ENCODE data around the gene CMPK1.
"Not testable (repeated sequence)": the region's sequence is repeated elsewhere in the genome, so short reads cannot be mapped to it uniquely, and the experiment has no call there.

The CMPK1 gene, protein sequence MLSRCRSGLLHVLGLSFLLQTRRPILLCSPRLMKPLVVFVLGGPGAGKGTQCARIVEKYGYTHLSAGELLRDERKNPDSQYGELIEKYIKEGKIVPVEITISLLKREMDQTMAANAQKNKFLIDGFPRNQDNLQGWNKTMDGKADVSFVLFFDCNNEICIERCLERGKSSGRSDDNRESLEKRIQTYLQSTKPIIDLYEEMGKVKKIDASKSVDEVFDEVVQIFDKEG

DNA sequence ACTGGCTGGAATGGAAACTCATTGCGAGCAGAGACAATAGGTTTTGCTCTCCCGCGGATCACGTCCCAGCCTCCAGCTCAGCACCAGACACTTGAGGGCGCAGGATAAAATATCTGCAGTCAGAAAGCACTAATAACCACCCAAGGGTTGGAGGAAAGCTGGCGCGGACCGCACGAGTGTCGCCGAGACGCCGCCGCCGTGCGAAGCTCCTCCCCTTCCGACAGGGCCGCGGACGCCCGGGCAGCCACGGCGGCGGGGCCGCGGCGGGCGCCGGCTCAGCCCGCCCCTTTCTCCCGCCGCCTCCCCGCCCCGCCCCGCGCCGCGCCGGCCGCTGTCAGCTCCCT lies at the start of gene CMPK1:
CMPK1 (plus strand) TSS at position 213 of the 344 bp plus-strand sequence. CDS start 156 bp downstream, outside the sequence.
- peak; percentile 74 for DNase-seq (ENCODE audit: low read depth)

DNA sequence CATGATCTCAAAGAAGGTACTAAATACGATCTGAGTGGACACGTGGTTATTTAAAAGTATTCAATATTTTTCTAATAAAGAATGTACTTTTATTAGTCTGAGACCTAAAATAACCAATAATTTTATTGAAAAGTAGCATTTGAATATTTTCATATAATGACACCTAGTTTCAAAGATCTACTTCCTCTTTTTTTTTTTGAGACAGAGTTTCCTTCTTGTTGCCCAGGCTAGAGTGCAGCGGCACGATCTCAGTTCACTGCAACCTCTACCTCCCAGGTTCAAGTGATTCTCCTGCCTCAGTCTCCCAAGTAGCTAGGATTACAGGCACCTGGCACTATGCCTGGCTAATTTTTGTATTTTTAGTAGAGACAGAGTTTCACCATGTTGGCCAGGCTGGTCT lies 45.5 kb upstream of the CMPK1 start:
- not testable (repeated sequence) for DNase-seq (ENCODE audit: low read depth)

DNA sequence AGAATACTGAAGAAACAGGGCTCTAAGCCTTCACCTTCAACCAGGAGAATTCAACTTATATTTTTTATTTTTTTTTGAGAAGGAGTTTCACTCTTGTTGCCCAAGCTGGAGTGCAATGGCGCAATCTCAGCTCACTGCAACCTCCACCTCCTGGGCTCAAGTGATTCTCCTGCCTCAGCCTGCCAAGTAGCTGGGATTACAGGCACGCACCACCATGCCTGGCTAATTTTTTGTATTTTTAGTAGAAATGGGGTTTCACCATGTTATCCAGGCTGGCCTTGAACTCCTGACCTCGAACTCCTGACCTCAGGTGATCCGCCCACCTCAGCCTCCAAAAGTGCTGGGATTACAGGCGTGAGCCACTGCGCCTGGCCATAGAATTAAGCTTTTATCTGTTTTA lies 38.7 kb upstream of the CMPK1 start:
- not testable (repeated sequence) for DNase-seq (ENCODE audit: low read depth)

DNA sequence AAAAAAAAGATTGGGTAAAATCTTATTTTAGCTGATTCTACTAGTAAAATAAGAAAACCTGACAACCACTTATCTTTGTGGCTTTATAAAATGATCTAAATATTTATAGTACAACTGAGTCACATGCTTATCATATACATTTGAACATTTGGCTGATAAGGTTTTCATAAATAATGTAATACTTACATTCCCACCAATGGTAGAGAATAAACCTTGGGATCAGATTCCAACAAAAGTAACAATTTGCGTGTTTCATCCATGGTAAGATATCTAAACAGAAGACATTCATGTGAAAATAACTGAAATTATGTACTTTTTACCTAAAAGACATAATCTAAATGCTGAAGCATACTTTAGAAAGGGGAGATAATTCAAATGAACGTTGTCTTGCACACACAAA lies 38.0 kb upstream of the CMPK1 start:
- no peak for DNase-seq (ENCODE audit: low read depth)

DNA sequence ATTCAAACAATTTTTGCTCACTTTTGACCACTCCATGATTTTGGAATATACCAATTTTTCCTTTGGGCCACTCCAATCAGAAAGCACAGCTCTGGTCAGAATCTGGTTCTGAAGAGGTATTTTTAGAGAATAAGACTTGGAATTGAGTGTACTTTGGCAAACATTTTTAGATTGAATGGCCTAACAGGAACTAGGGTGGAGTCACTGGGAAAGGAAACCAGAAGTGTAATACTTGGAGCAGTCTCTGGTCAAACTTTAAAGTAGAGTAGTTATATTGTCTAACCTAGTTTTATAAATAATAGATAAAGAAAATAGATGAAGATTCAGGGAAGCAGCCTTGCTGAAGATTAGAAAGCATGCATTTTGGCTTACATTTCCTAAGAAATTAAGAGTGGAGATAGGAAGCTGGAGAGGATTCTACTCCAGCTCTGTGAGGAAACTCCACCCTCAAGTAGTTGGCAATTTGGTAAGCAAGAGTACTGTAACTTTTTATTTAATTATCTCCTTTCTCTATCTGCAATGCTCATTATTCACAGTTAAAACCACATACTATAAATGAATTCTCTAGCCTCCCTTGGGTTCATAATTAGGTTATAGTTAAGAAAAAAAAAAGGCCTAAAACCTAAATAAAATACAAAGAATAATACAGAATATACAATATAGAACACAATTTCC lies 35.4 kb upstream of the CMPK1 start:
- no peak for DNase-seq (ENCODE audit: low read depth)

DNA sequence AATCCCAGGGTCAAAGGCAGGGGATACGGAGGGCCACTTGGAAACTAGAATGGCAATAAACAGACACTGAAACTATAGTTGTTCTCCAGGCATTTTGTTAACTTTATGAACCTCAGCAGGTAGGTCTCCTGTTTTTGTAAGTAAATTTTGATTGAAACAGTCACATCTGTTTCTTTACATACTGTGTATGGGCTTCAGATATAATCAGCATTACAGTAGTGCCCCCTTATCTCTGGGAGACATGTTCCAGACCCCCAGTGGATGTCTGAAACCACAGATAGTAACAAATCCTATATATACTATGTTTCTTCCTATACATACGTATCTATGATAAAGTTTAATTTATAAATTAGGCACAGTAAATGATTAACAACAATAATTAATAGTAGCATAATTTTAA lies 31.1 kb upstream of the CMPK1 start:
- DNase-seq (ENCODE audit: low read depth) = no peak

DNA sequence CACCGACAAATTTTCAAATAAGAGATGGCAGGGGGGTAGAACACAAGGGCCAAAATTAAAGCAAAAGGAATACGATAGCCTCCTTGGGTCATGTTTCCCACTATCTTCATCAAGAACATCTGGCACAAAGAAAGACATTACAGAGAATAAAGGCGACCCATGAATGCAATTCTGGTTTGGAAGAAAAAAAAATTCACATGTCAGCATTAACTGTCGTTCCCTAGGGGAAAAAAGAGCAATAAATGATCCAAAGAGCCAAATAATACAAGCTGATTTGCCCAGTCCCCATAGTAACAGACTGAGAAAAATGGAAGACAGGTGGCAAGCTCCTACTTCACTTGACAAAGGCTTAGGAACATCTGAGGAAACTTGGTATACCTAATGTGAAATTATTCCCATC lies 24.2 kb upstream of the CMPK1 start:
- no peak for DNase-seq (ENCODE audit: low read depth)

DNA sequence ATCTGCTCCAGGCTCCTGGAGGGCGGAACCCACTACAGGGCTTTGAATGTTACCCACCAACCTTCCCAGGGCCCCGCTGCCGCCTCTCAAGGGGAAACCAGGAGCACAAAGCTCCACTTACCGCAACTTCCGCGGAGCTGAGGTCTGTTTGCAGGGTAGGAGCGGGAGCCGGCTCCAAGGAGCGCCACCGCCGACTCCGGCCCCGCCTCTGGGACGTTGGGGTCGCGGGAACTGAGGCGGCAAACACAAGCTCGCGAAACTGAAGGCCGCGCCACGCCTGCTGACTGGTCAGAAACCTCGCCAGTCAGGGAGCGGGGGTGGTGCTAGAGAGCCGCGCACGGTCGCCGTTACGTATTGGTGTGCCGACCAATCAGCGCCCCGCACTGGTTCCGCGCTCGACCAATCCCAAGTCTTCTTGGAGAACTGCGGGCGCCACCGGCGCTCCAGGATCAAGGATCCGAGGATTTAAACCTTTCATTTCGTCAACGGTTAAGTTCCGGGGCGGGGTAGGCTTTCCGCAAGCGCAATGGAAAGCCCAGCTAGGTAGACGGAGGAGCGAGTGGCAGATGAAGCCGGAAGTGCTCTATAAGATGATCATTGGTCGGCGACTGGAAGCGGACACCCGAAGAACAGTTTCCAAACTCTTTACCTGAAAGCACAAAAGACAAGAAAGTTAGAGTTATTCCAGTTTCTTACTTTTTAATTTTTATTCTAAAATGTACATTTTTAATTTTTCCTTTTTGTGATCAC lies 19.5 kb upstream of the CMPK1 start, which contains the start of gene STIL:
STIL (minus strand) TSS at position 233 of the 750 bp plus-strand sequence. CDS start 3,828 bp downstream, outside the sequence.
- DNase-seq (ENCODE audit: low read depth) = peak; percentile 99

DNA sequence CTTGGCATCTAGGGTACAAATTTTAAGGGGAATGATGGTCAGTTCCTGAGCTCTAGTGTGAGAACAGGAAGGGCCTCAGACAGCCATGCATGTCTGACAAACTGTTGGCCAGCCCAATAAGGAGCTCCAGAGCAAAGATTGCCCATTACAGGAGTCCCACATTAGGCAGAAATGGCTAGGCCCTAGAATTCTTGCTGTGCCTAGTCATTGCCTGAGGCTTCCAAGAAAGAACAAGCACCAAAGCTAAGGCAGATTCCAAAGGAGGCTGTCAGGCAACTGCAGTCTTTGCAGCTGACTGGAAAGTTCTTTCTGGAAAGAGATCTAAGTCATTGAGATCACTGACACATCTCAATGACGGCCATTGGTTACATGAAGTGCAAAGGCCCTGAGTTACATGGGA lies 15.7 kb upstream of the CMPK1 start:
- peak; percentile 8 for DNase-seq (ENCODE audit: low read depth)

DNA sequence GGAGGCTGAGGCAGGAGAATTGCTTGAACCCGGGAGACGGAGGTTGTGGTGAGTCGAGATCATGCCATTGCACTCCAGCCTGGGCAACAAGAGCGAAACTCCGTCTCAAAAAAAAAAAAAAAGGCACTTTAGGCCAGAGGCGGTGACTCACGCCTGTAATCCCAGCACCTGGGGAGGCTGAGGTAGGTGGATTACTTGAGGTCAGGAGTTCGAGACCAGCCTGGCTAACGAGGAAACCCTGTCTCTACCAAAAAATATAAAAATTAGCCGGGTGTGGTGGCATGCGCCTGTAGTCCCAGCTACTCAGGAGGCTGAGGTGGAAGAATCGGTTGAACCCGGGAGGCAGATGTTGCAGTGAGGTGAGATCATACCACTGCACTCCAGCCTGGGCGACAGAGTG lies 13.6 kb upstream of the CMPK1 start:
- DNase-seq (ENCODE audit: low read depth) = not testable (repeated sequence)

DNA sequence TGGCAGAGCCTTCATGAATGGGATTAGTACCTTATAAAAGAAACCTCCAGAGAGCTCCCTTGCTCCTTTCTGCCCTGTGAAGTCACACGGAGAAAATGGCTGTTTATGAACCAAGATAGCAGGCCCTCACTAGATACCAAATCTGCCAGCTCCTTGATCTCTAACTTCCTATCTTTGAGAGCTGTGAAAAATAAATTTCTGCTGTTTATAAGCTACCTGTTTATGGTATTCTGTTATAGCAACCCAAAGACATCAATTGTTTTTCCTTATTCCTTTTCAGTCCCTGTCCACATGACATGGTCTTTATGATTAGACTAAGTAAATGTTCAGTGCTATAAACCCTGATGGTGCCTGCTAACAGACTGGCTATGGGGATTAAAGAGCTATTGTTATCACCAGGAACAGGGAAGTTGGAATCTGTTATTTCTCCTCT lies 10.0 kb upstream of the CMPK1 start:
- no peak for DNase-seq (ENCODE audit: low read depth)

DNA sequence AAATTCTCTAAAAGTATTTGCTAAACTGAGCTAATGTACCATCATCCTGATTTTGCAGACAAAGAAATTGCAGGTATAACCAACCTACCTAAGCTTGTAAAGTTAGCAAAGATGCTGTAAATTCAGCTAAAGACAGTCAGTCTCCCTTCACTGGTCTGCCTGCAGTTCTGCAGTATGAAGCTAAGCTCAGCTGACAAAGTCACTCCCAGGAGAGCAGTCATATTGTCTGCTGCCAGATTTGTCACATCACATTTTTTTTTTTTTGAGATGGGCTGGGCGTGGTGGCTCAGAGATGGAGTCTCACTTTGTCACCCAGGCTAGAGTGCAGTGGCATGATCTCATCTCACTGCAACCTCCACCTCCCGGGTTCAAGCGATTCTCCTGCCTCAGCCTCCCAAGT lies 8.9 kb upstream of the CMPK1 start:
- DNase-seq (ENCODE audit: low read depth) = no peak

DNA sequence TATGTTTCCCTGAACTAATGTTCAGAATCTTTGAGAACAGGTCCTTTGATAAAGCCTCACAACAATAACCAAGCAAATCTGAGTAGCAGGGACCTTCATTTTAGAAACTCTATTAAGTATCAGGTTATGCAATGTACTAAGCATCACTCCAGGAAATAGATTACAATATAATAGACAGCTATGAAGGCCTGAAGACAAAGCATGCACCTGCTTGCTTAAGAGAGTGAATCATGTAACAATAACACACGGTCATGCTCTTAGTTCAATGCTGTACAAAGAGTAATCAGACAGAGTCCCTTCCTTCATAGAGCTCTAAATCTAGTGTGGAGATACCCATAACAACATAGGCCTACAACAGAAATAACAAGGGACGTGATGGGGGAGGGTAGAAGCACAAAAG lies 8.1 kb upstream of the CMPK1 start:
- DNase-seq (ENCODE audit: low read depth) = no peak

DNA sequence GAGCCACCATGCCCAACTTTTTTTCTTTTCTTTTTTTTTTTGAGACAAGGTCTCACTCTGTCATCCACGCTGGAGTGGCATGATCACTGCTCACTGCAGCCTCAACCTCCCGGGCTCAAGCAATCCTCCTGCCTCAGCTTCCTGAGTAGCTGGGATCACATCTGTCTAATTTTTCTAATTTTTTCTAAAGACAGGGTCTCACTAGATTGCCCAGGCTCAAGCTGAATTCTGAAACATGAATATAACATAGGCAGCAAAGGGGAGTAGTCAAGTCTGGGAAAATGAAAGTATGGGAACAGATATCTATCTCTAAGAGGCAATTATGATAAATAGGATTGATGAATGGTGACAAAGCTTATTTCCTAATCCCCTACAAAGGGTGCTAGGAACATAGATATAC lies 7.3 kb upstream of the CMPK1 start:
- no peak for DNase-seq (ENCODE audit: low read depth)

DNA sequence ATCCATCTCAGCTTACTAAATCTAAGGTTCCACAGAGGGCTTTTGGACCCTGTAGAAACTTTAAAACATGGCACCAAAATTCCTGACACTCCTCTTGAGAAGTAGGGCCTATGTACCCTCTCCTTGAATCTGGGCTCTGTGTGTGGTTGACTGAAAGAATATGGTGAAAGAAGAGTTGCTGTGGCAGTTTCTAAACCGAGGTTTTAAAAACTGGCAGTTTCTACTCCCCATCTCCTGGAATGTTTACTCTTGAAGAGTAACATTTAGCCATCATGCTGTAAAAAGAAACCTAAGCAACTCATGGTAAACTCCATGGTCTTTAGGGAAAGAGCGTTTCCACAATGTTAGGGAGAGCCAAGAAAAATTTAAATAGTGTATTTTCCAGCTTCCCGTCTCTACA lies 4.6 kb upstream of the CMPK1 start:
- no peak for DNase-seq (ENCODE audit: low read depth)

DNA sequence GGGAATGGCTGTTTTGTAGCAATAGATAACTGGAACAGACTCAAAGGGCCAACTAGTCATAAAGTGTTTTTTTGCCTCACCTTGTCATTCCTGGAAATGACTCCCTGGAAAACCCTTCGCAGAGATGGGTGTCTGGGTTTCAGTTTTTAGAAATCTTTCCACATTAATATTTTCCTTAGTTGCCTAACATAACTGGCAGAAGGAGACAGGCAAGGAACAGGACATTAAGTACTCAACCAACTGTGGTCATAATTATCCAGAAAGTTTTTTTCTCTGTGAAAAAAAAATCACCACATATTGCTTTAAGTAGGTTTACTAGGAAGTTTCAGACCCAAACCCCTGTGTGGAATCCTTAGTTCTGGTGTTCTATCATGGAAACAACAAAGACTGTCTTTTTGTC lies 3.4 kb upstream of the CMPK1 start:
- no peak for DNase-seq (ENCODE audit: low read depth)

DNA sequence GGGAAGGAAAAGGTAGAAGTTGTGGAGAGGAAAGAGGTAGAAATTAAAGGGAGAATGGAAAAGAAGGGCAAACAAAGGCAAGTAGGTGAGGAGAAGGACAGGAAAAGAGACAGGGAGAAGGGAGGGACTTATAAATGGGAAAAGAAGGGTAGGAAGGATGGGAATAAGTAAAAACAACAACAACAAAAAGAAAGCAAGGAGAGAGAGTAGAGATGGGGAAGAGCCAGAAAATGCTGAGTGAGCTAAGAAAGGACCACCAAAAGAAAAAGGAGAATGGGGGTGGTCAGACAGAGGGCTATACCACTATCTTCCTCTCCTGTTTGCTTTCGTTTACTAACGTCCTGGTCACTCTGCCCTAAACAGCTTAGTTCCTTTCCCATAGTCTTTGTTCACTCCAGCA lies 1.7 kb upstream of the CMPK1 start:
- DNase-seq (ENCODE audit: low read depth) = no peak

DNA sequence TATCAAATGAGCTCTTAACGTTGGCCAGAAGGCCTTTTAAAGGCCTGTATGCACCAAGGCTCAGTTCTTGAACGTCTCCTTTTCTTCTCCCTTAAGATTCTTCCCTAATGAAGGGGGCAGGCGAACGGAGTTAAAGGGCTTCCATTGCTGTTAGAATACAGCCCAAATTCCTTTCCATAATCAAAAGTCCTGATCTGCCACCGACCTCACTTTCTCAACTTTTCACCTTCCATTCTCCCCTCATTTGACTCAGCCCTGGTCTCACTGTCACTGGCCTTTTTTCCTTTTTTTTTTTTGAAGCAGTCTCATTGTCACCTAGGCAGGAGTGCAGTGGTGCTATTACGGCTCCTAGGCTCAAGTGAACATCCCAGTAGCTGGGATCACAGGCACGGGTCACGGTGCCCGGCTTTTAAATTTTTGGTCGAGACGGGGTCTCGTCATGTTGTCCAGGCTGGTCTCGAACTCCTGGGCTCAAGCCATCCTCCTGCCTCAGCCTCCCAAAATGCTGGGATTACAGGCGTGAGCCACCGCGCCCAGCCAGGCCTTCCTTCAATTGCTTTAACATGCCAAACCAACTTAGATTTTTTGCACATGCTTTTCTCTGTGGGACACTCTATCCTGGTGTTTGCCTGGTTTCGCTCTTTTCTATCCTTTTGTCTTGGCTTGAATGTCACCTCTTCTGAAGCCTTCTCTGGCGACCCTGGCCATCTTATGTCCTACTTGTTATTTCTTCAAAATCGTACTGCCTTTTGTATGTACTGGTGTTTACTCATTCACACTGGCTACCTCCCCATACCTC lies 612 bp upstream of the CMPK1 start:
- DNase-seq (ENCODE audit: low read depth) = no peak

DNA sequence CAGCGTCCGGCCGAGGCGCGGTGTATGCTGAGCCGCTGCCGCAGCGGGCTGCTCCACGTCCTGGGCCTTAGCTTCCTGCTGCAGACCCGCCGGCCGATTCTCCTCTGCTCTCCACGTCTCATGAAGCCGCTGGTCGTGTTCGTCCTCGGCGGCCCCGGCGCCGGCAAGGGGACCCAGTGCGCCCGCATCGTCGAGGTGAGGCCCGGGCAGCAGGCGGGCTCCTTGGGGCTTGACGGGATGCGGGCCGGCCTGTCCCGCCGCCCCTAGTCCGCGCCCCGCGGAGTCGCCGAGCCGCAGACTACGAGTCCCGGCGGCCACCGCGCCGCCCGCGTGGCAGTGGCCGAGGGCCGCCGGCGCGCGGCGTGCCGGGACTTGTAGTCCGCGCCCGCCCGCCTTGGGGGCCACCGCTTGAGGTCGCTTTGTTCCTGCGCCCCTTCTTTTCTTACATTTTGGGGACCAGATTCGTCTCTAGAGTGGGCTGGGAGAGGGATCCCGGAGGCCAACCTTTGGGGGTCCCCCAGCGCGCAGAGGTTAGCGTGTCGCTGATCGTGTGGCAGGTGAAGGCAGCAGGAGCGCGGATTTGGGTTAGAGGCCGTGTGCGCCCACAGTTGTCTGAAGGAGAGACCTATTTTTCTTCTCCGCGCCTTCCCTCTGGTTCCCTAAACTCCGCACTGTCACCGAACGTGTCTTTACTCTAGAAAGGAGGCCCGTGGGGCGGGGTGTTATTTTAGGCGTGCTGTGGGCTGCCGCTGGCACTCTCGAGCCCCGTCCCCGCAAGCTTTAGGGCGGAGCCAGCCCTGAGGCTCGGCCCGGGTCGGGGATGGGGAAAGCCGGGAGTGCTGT lies 553 bp downstream of the CMPK1 start:
- DNase-seq (ENCODE audit: low read depth) = peak; percentile 56

DNA sequence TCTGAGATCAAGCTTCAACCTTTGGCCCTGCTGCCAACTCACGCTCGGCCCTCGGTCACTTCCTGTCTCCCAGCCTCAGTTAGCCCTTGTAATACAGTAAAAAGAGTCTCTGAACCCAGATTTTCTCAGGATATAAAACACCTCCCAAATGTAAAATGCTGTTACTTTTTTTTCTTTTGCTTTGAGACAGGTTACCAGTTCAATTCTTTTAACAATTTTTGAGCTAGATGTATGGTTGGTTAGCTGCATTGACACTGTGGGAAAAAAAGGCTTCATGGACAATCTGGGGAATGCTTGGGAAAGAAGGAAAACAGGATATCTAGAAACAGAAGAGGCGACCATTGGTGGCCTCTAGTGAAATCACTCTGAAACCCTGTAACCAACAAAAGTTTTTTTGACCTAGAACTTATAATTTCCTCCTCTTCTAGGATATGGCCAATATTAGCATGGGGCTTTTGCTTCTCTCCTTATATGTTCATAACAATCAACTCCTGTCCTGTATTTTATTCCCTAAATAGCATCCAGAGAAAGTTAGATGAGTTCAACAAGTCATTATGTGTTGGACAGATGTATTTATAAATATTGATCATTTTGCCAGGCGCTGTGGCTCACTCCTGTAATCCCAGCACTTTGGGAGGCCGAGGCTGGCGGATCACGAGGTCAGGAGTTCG lies 1.3 kb downstream of the CMPK1 start:
- no peak for DNase-seq (ENCODE audit: low read depth)

DNA sequence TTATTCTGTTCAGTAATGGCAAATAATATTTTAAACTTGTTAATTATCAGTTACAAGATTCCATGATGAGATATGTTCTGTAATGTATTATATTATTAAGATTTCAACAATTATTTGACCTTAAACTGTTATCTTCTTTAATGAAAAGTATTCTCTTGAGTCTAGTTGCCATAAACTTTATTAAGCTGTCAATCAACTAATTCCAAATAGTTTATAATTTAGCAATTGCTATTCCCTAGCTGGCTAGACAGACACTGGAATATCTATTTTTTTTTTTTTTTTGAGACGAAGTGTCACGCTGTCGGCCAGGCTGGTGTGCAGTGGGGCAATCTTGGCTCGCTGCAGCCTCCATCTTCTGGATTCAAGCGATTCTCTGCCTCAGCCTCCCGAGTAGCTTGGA lies 3.8 kb downstream of the CMPK1 start:
- no peak for DNase-seq (ENCODE audit: low read depth)

Measured in HS-27A (cell line).